Stromal cell of bone marrow (primary cell): Measurements from ENCODE around the gene CCL5.

ENCODE experiments used
- DNase-seq: peaks from one replicate; pipeline ENCODE4 v3.0.0-alpha.2; 2012; ENCODE audit warnings: low read depth

Gene CCL5

DNA sequence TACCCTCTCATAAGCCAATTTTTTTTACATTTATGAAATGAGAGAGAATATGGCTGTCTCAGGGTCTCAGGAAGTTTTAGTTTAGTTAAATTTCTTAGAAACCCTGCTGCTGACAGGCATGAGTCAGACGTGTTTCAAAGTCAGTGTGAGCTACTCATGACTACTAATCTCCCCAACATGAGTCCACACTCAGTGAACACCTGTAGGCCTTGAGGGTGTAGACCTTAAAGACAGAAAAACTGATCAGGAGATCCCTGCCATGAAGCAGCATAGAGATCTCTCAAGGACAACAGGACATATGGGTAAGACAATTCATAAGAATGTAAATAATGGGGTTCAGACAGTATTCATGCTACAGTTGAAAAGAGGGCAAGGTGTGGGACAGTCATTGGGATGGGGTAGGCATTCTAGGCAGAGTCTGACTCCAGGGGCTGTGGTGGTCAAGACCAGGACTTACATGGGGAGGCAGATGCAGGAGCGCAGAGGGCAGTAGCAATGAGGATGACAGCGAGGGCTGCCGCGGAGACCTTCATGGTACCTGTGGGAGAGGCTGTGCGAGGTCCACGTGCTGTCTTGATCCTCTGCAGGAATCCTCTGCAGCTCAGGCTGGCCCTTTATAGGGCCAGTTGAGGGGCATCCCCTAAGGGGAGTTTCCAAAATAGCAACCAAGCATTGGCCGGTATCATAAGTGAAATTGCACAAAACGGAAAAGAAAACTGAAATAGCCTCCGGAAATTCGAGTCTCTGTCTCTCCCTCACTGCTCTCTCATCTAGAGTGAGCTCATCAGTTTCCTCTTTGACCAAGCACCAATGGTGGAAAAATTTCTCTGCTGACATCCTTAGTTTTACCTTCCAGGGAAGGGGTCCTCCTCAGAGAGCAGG lies at the start of gene CCL5:
Gene CCL5 (minus strand): TSS at position 588 of the 882 bp plus-strand sequence.
- no peak for DNase-seq

- no peak for DNase-seq
Measured at GRCh38 chr17:35927714-35928113, 47.6 kb upstream of the CCL5 start.

- DNase-seq: no peak
Measured at GRCh38 chr17:35923609-35924114, 43.5 kb upstream of the CCL5 start.

DNA sequence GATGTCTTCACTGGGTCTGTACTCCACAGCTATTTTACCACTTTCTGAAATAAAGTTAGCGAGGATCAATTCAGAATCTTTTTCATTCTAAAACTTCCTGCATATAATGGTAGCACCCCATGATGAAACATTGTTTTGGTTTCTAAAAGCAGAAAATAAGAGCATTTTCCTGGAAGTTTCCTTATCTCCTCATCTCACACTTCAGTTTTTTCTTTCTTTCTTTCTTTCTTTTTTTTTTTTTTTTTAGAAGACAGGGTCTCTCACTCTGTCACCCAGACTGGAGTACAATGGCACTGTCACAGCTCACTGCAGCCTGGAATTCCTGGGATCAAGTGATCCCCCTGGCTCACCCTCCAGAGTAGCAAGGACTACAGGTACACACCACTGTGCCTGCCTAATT lies 40.1 kb upstream of the CCL5 start:
- no peak for DNase-seq

- DNase-seq: no peak
Measured at GRCh38 chr17:35918665-35919064, 38.5 kb upstream of the CCL5 start.

DNA sequence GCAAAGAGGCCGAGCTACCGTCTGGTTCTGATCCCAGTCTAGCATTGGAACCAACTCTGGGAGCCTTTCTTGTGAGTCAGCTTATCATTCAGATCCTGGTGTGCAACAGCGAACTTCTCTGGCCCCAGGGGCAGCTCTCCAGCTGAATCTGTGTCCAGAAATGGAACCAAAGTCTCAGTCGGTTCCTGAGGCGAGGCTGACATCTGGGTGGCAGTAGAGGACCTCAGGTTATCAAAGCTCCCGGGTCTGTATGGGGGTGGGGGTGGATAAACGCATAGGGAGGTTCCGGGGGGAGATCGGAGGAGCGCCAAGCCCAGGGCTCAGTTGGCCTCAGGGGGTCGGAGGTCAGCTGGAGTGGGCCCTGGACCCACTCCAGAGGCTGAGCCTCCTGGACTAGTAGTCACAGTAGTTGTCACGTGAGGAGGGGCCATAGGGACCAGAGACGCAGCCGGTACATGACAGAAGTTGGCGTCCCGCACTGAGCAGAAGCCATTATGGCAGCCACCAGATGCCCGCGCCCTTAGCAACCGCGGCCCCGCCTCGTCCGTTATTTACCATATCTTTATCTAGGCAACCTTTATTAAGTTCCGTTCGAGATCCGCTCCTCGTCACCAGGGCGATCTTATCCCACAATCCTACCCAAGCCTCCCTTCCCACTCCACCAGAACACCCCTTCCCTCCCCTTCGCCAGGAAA lies 37.5 kb upstream of the CCL5 start:
- no peak for DNase-seq

- DNase-seq: no peak
Measured at GRCh38 chr17:35915153-35915964, 35.2 kb upstream of the CCL5 start.

DNA sequence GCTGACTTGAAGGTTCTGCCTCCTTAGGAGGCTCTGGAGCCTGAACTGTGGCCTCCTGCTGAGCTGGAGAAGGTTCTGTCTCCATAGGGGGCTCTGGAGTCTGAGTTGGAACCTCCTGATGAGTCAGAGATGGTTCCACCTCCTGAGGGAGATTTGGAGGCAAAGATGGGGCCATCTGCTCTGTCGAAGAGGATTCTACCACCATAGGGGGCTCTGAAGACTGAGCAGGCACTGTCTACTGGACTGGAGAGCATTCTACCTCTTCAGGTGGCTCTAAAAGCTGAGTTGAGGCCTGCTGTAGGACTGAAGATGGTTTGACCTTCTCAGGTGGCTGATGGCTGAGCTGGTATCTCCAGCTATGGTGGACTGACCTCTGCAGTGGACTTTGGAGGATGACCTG lies 34.2 kb upstream of the CCL5 start:
- no peak for DNase-seq

DNA sequence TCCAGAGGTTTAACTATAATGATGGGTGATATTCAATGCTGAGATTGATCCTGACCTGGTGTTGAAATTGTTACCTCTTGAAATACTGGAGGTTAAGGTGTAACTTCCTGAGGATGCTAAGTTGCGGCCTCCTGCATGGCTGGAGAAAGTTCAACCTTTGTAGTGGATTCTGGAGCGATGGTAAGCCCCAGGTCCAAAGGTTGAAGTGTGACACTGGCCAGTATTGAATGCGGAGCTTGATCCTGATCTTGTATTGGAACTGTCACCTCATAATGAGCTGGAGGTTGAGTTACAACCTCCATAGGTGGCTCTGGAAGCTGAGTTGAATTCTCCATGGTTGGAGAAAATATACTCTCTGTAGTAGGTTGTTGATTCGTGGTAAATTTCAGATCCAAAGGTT lies 33.4 kb upstream of the CCL5 start:
- DNase-seq: no peak

GRCh38 chr17:35912942-35913341 lies 32.8 kb upstream of the CCL5 start:
- DNase-seq: no peak

DNA sequence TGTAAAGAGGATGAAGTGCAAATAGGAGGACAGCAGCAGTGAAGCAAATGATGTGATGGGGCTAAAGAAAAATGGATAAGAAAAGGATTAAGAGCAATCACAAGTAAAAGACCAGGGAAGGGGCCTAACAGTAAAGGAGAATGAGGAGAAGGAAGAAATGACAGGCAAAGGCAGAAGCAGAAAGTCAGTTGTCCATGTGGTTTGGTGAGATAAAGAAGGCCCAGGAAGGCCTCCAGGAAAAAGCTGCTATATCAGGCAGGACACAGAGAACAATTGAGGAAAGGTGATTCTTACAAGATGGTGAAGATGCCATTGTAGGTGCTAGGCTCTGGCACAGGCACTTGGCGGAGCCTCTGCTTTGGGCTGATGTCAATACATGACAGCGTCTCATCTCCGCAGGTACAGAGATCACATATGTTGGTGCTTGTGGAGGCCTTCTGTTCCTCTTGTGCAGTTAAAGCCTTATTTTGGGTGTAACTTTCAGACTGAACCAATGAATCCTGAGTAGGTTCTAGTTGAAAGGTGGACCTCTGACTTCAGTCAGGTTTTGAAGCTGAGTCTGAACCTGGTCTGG lies 32.3 kb upstream of the CCL5 start:
- DNase-seq: no peak

GRCh38 chr17:35909408-35909807 lies 29.2 kb upstream of the CCL5 start:
- no peak for DNase-seq

DNA sequence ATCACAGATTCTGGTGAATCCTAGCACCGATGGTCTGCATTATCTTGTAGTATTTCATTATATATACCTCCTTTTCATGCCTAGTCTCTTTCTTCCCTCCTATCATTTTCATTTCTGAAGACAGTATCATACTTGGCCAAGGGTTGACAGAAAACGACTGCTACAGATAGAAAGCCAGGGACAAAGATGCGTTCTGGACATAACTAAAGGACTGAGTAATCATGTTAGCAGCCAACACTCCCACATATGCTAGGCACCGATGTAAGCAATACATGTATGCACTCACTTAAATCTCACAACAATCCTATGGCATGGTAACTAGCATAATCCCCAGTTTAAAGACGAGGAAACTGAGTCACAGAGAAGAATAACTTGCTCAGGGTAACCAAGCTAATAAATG lies 27.5 kb upstream of the CCL5 start:
- DNase-seq: no peak

- DNase-seq: no peak
Measured at GRCh38 chr17:35906926-35907637, 26.9 kb upstream of the CCL5 start.

DNA sequence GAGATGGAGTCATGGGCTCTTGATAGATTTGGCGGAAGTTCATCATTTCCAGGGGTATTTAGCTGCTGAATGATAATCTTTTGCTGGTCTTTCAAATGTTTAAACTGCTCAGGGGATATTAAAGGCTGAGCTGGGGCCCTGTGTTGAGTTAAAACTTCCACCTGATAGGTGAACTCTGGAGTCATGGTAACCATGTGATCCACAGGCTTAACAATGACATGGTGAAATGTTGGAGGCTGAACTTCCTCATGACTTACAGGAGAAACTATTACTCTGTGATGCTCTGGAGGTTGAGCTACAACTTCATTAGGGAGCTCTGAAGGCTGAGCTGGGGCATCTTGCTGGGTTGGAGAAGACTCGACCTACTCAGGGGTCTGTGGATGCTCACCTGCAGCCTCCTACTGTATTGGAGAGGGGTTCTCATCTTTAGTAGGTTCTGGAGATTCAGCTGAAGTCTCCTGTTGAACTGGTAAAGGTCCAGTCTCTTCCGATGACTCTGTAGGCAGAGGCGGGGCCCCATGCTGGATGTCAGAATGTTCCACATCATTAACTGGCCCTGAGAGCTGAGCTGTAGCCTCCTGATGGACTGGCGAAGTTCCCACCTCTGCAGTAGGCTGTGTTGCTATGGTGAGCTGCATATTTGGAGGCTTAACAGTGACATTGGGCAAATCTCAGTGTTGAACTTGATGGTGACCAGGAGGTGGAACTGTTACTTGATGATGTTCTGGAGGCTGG lies 26.2 kb upstream of the CCL5 start:
- peak; percentile 50 for DNase-seq

DNA sequence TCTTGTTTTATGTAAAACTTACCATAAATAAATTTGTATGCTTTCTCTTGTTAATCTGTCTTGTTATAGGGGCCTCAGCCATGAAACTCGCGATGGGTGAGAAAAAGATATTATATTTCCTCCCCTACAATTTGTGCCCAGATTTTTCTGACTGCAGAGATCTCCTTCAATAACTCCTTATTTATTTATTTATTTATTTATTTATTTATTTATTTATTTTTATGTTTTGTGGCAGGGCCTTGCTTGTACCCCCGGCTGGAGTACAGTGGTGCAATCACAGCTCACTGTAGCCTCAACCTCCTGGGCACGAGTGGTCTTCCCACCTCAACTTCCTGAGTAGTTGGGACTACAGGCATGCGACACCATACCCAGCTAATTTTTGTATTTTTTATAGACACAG lies 23.3 kb upstream of the CCL5 start:
- no peak for DNase-seq

- DNase-seq: no peak
Measured at GRCh38 chr17:35901631-35902175, 21.5 kb upstream of the CCL5 start.

DNA sequence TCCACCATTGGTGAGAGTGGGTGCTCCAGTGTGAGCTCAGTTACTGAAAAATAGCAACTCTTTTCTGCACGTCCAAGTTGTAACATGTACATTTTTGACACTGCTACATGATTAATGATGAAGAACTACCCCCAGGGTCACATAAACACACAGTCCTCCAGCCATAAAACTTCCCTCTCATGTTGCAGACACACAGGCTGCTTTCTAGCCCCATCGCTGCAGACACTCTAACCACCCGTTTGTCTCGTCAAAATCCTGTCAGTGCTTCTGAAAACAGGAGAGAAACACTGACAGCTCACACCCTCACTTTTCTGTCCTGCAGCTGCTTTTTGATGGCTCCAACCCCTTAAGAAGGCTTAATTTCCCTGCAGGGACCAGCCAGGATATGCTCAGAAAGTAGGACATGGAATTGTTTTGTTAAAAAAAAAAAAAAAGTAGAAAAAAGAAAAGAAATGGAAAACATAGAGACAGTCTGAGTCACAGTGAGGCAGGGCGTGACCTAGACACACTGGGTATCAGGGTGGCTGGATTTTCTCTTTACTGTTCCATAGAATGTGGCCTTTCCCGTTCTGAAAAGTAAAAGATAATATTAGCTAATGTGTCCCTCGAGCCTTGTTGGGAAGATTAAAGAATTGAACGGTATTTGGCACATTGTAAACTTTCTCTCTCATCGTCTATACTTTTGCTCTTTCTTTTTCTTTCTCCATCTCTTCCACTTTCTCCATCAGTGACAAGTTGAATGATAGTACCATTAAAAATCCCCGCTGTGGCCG lies 20.7 kb upstream of the CCL5 start:
- DNase-seq: no peak

DNA sequence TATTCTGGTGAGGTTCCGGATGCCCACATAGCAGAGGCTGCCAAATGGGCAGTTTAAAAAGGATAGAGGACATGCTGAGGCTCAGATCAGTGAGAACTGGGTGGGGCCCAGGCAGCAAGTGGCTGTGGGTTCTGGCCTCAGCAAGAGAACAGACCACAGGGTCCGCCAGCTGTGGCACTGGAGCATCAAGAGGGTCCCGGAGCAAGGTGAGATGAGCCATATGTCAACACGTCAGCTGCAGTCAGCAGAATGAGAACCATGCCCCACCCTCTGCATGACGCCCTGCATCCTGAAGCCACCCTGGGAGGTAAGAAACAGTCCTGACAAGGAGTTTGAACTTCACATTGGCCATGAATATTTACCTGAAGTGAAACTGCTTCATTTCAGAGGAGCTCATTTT lies 20.1 kb upstream of the CCL5 start:
- DNase-seq: no peak
